ENCODE results near the gene YJU2. TPM values are rescaled to one million over a fixed set of nuclear protein-coding genes. Genes with fewer than 3 reads are reported as not detected.

The YJU2 gene
- polyA plus RNA-seq, 2 of the 4 experiments (the other 2 are of a cell fraction): 12.3 to 14.9 TPM

- Histone ChIP-seq H3K4me2 (no peak overlapping the region), H3K4me3 (no peak overlapping the region), H3K4me1 (peaks cover 2% of the 10 kb centered on the region; the same call in 1 of the 3 replicates), H3K9me3 (no peaks in the 10 kb centered on the region), H3K27ac (no peak overlapping the region)
- no peak for FAIRE-seq
- no peak for ATAC-seq
- TF ChIP-seq, protein P1, sequence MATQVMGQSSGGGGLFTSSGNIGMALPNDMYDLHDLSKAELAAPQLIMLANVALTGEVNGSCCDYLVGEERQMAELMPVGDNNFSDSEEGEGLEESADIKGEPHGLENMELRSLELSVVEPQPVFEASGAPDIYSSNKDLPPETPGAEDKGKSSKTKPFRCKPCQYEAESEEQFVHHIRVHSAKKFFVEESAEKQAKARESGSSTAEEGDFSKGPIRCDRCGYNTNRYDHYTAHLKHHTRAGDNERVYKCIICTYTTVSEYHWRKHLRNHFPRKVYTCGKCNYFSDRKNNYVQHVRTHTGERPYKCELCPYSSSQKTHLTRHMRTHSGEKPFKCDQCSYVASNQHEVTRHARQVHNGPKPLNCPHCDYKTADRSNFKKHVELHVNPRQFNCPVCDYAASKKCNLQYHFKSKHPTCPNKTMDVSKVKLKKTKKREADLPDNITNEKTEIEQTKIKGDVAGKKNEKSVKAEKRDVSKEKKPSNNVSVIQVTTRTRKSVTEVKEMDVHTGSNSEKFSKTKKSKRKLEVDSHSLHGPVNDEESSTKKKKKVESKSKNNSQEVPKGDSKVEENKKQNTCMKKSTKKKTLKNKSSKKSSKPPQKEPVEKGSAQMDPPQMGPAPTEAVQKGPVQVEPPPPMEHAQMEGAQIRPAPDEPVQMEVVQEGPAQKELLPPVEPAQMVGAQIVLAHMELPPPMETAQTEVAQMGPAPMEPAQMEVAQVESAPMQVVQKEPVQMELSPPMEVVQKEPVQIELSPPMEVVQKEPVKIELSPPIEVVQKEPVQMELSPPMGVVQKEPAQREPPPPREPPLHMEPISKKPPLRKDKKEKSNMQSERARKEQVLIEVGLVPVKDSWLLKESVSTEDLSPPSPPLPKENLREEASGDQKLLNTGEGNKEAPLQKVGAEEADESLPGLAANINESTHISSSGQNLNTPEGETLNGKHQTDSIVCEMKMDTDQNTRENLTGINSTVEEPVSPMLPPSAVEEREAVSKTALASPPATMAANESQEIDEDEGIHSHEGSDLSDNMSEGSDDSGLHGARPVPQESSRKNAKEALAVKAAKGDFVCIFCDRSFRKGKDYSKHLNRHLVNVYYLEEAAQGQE (IDR thresholded peaks at IDR 0.05): no peak
- TF ChIP-seq E2F6 (IDR thresholded peaks at IDR 0.05; ENCODE audit: borderline replicate concordance, low read depth) (no peak), ZNF302 (CRISPR knock-in tag; IDR thresholded peaks at IDR 0.05) (no peak), JUN (IDR thresholded peaks at IDR 0.05) (no peak), BCL3 (IDR thresholded peaks at IDR 0.05) (no peak), EP300 (IDR thresholded peaks at IDR 0.05) (no peak), SMC3 (IDR thresholded peaks at IDR 0.05) (no peak), EHMT2 (IDR thresholded peaks at IDR 0.05; ENCODE audit: low read depth) (no peak), JUNB (IDR thresholded peaks at IDR 0.05) (no peak), CEBPB (IDR thresholded peaks at IDR 0.05) (no peak), ATOH8 (CRISPR knock-in tag; IDR thresholded peaks at IDR 0.05; ENCODE audit: low read depth) (no peak)
- TF ChIP-seq, protein P2, sequence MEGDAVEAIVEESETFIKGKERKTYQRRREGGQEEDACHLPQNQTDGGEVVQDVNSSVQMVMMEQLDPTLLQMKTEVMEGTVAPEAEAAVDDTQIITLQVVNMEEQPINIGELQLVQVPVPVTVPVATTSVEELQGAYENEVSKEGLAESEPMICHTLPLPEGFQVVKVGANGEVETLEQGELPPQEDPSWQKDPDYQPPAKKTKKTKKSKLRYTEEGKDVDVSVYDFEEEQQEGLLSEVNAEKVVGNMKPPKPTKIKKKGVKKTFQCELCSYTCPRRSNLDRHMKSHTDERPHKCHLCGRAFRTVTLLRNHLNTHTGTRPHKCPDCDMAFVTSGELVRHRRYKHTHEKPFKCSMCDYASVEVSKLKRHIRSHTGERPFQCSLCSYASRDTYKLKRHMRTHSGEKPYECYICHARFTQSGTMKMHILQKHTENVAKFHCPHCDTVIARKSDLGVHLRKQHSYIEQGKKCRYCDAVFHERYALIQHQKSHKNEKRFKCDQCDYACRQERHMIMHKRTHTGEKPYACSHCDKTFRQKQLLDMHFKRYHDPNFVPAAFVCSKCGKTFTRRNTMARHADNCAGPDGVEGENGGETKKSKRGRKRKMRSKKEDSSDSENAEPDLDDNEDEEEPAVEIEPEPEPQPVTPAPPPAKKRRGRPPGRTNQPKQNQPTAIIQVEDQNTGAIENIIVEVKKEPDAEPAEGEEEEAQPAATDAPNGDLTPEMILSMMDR (IDR thresholded peaks at IDR 0.05): no peak
- TF ChIP-seq, protein P3, sequence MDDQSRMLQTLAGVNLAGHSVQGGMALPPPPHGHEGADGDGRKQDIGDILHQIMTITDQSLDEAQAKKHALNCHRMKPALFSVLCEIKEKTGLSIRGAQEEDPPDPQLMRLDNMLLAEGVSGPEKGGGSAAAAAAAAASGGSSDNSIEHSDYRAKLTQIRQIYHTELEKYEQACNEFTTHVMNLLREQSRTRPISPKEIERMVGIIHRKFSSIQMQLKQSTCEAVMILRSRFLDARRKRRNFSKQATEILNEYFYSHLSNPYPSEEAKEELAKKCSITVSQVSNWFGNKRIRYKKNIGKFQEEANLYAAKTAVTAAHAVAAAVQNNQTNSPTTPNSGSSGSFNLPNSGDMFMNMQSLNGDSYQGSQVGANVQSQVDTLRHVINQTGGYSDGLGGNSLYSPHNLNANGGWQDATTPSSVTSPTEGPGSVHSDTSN (IDR thresholded peaks at IDR 0.05): no peak
- ChIA-PET CTCF (interaction anchor here (1.3 to 5.0 kb wide), 2 partner anchors 10 to 75 kb away, joined by 8 to 35 read pairs; no protein-coding TSS in a partner anchor), POLR2A (no interaction called here)
- WGBS (ENCODE audit: missing lambda C conversion rate): 55% methylated on average over 15 of the region's 16 CpGs
- DNase-seq (ENCODE audit: low read depth in 1 of 2, low spot score in 1 of 2): no peak
Observed at GRCh38 chr19:4277191-4277696, 30.4 kb downstream of the YJU2 start.

DNA sequence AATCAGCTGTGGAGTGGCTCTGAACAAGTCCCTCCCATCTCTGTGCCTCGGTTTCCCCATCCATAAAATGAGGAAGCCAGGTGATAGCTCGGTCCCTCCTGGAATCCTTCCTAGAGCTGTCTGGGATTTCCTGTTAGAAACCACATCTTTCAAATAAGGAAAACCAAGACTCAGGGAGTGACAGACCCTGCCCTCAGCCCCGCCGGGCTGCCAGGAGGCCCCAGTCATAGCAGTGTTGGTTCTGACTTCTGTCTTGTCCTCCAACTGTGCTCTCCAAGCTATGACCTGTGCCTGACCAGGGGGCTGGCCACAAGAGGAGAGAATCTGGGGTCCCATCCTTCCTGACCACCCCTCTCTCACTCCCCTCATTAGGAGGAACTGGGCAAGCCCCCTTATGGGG lies 31.1 kb downstream of the YJU2 start:
- Histone ChIP-seq H3K4me2 (no peak overlapping the region), H3K9me3 (no peaks in the 10 kb centered on the region), H3K4me3 (no peak overlapping the region), H3K4me1 (peaks cover 2% of the 10 kb centered on the region; the same call in 1 of the 3 replicates), H3K27ac (no peak overlapping the region)
- 20% methylated on average over 2 of the region's 4 CpGs for WGBS (ENCODE audit: missing lambda C conversion rate)
- ATAC-seq: 0 out of 6 replicates have a peak, but pooled peaks of 1 of the 2 experiments have one; percentile 17
- DNase-seq (ENCODE audit: low read depth in 1 of 2, low spot score in 1 of 2): no peak
- ChIA-PET CTCF (interaction anchor here (0.6 to 5.0 kb wide), 3 partner anchors 11 to 105 kb away, joined by 4 to 35 read pairs (median 8); no protein-coding TSS in a partner anchor), POLR2A (no interaction called here)
- FAIRE-seq: no peak
- no peak for TF ChIP-seq JUNB (IDR thresholded peaks at IDR 0.05)
- no peak for TF ChIP-seq HDAC2 (IDR thresholded peaks at IDR 0.05)
- TF ChIP-seq TFCP2L1 (CRISPR knock-in tag; IDR thresholded peaks at IDR 0.05): no peak
- TF ChIP-seq ZSCAN20 (CRISPR knock-in tag; IDR thresholded peaks at IDR 0.05): no peak
- TF ChIP-seq FOSL2 (IDR thresholded peaks at IDR 0.05): no peak
- no peak for TF ChIP-seq FOSL2 (CRISPR knock-in tag; IDR thresholded peaks at IDR 0.05)
- TF ChIP-seq NPAS2 (CRISPR knock-in tag; IDR thresholded peaks at IDR 0.05; ENCODE audit: borderline replicate concordance): no peak
- no peak for TF ChIP-seq ZC3H11A (IDR thresholded peaks at IDR 0.05)
- no peak for TF ChIP-seq FOSB (CRISPR knock-in tag; IDR thresholded peaks at IDR 0.05)
- no peak for TF ChIP-seq ZFP36 (IDR thresholded peaks at IDR 0.05; ENCODE audit: borderline replicate concordance, partially characterized antibody)
- no peak for TF ChIP-seq CHD4 (IDR thresholded peaks at IDR 0.05; ENCODE audit: borderline replicate concordance)
- no peak for TF ChIP-seq KDM1A (IDR thresholded peaks at IDR 0.05; ENCODE audit: low read depth)
- no peak for TF ChIP-seq POLR2AphosphoS2 (conservative IDR thresholded peaks at IDR 0.05; ENCODE audit: low read length)
- no peak for TF ChIP-seq MAZ (IDR thresholded peaks at IDR 0.05; ENCODE audit: borderline replicate concordance, low read depth, low read length)
- TF ChIP-seq ESRRA (IDR thresholded peaks at IDR 0.05; ENCODE audit: borderline replicate concordance, low read length): no peak
- no peak for TF ChIP-seq BHLHE40 (IDR thresholded peaks at IDR 0.05; ENCODE audit: low read depth, low read length)
- no peak for TF ChIP-seq EHMT2 (IDR thresholded peaks at IDR 0.05; ENCODE audit: low read depth)
- no peak for TF ChIP-seq KDM5A (IDR thresholded peaks at IDR 0.05)
- no peak for TF ChIP-seq SMC3 (IDR thresholded peaks at IDR 0.05)
- TF ChIP-seq NFE2L2 (conservative IDR thresholded peaks at IDR 0.05; ENCODE audit: low read length): no peak
- no peak for TF ChIP-seq ZNF302 (CRISPR knock-in tag; IDR thresholded peaks at IDR 0.05)
